ENCODE measurements around the gene NME4. TPM values are rescaled to one million over a fixed set of nuclear protein-coding genes. Genes with fewer than 3 reads are reported as not detected.
"Not testable (repeated sequence)": the region's sequence is repeated elsewhere in the genome, so short reads cannot be mapped to it uniquely, and the experiment has no call there.

The NME4 gene
- total and polyA plus RNA-seq, 4 donors = 65.6 to 128 (median 88.7) TPM

GRCh38 chr16:386641-387156 is 10.3 kb upstream of the NME4 start:
- intact Hi-C loops (cut with DNase I) = no loop called here
- DNase-seq (no peak), ATAC-seq (ENCODE audit: low FRiP score) (no peak)
- Histone ChIP-seq H3K4me1 (ENCODE audit: control insufficient read depth in 1 of 2, insufficient read depth in 2 of 2, low read length in 2 of 2) (no peaks in the 10 kb centered on the region), H3K27me3 (ENCODE audit: control insufficient read depth in 1 of 2, insufficient read depth in 2 of 2, low read length in 1 of 2) (no peaks in the 10 kb centered on the region), H3K27ac (ENCODE audit: low read depth in 1 of 2, low read length in 2 of 2) (no peak overlapping the region), H3K36me3 (ENCODE audit: control insufficient read depth in 1 of 2, insufficient read depth in 2 of 2, low read length in 1 of 2) (no peaks in the 10 kb centered on the region), H3K9me3 (ENCODE audit: control insufficient read depth, low read length) (no peaks in the 10 kb centered on the region), H3K4me3 (ENCODE audit: low read length in 2 of 2) (no peak overlapping the region)
- 84% methylated on average over 19 of the region's 19 CpGs for WGBS, 2 donors

- H3K4me3 ChIP-seq (ENCODE audit: low read length in 2 of 2); H3K27ac ChIP-seq (ENCODE audit: low read depth in 1 of 2, low read length in 2 of 2); H3K36me3 ChIP-seq (ENCODE audit: control insufficient read depth in 1 of 2, insufficient read depth in 2 of 2, low read length in 1 of 2); intact Hi-C loops (cut with DNase I); DNase-seq; H3K4me1 ChIP-seq (ENCODE audit: control insufficient read depth in 1 of 2, insufficient read depth in 2 of 2, low read length in 2 of 2); ATAC-seq (ENCODE audit: low FRiP score); H3K27me3 ChIP-seq (ENCODE audit: control insufficient read depth in 1 of 2, insufficient read depth in 2 of 2, low read length in 1 of 2); H3K9me3 ChIP-seq (ENCODE audit: control insufficient read depth, low read length): not testable (repeated sequence)
- 13 to 18% methylated on average over 20 of the region's 20 CpGs for WGBS, 2 donors
Observed at GRCh38 chr16:387761-388666, 9.0 kb upstream of the NME4 start.

- H3K4me1 ChIP-seq (ENCODE audit: control insufficient read depth in 1 of 2, insufficient read depth in 2 of 2, low read length in 2 of 2) = no peaks in the 10 kb centered on the region
- no peak for DNase-seq
- no peaks in the 10 kb centered on the region for H3K9me3 ChIP-seq (ENCODE audit: control insufficient read depth, low read length)
- H3K27me3 ChIP-seq (ENCODE audit: control insufficient read depth in 1 of 2, insufficient read depth in 2 of 2, low read length in 1 of 2) = no peaks in the 10 kb centered on the region
- 86 to 91% methylated on average over 10 of the region's 10 CpGs for WGBS, 2 donors
- intact Hi-C loops (cut with DNase I) = no loop called here
- no peak overlapping the region for H3K4me3 ChIP-seq (ENCODE audit: low read length in 2 of 2)
- no peak overlapping the region for H3K27ac ChIP-seq (ENCODE audit: low read depth in 1 of 2, low read length in 2 of 2)
- no peaks in the 10 kb centered on the region for H3K36me3 ChIP-seq (ENCODE audit: control insufficient read depth in 1 of 2, insufficient read depth in 2 of 2, low read length in 1 of 2)
- no peak for ATAC-seq (ENCODE audit: low FRiP score)
Observed at GRCh38 chr16:389352-389751, 7.6 kb upstream of the NME4 start.

GRCh38 chr16:391885-392335 is 5.1 kb upstream of the NME4 start:
- Histone ChIP-seq H3K4me1 (ENCODE audit: control insufficient read depth in 1 of 2, insufficient read depth in 2 of 2, low read length in 2 of 2) (no peaks in the 10 kb centered on the region), H3K27ac (ENCODE audit: low read depth in 1 of 2, low read length in 2 of 2) (no peak overlapping the region), H3K9me3 (ENCODE audit: control insufficient read depth, low read length) (no peaks in the 10 kb centered on the region), H3K27me3 (ENCODE audit: control insufficient read depth in 1 of 2, insufficient read depth in 2 of 2, low read length in 1 of 2) (no peaks in the 10 kb centered on the region), H3K4me3 (ENCODE audit: low read length in 2 of 2) (no peak overlapping the region), H3K36me3 (ENCODE audit: control insufficient read depth in 1 of 2, insufficient read depth in 2 of 2, low read length in 1 of 2) (no peaks in the 10 kb centered on the region)
- ATAC-seq (ENCODE audit: low FRiP score) = no peak
- WGBS, 2 donors = 69 to 72% methylated on average over 7 of the region's 7 CpGs
- intact Hi-C loops (cut with DNase I) = loop anchor here in 1 of 2 donors (10.0 kb wide), 1 partner anchor 273 kb away; the partner anchor contains the start of gene RHOT2
- DNase-seq = no peak

DNA sequence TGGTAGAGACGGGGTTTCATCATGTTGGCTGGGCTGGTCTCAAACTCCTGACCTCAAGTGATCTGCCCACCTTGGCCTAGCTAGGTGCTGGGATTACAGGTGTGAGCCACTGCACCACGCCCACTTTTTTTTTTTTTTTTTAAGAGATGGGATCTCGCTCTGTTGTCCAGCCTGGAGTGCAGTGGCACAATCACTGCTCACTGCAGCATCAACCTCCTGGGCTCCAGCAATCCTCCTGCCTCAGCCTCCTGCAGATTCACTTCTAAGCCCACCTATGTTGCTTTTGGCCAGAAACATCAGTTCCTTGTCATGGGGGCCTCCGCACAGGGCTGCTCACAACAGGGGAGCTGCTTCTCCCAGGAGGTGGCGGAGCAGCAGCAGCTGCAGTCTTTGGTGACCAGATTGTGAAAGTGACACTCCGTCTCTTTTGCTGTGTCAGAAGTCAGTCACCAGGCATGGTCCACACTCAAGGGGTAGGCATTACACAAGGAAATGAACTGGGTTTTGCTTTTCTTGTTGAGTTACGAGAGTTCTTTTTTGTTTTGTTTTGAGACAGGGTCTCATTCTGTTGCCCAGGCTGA is 4.5 kb upstream of the NME4 start:
- Histone ChIP-seq H3K27ac (ENCODE audit: low read depth in 1 of 2, low read length in 2 of 2) (no peak overlapping the region), H3K9me3 (ENCODE audit: control insufficient read depth, low read length) (no peaks in the 10 kb centered on the region), H3K36me3 (ENCODE audit: control insufficient read depth in 1 of 2, insufficient read depth in 2 of 2, low read length in 1 of 2) (no peaks in the 10 kb centered on the region), H3K4me1 (ENCODE audit: control insufficient read depth in 1 of 2, insufficient read depth in 2 of 2, low read length in 2 of 2) (no peaks in the 10 kb centered on the region), H3K27me3 (ENCODE audit: control insufficient read depth in 1 of 2, insufficient read depth in 2 of 2, low read length in 1 of 2) (no peaks in the 10 kb centered on the region), H3K4me3 (ENCODE audit: low read length in 2 of 2) (no peak overlapping the region)
- DNase-seq (no peak), ATAC-seq (ENCODE audit: low FRiP score) (no peak)
- intact Hi-C loops (cut with DNase I) = loop anchor here in 1 of 2 donors (10.0 kb wide), 1 partner anchor 272 kb away; the partner anchor contains the start of gene RHOT2
- 92 to 95% methylated on average over 7 of the region's 7 CpGs for WGBS, 2 donors

- intact Hi-C loops (cut with DNase I) = loop anchor here in 1 of 2 donors (10.0 kb wide), 1 partner anchor 269 kb away; the partner anchor contains the start of gene RHOT2
- no peak overlapping the region for H3K27ac ChIP-seq (ENCODE audit: low read depth in 1 of 2, low read length in 2 of 2)
- H3K27me3 ChIP-seq (ENCODE audit: control insufficient read depth in 1 of 2, insufficient read depth in 2 of 2, low read length in 1 of 2) = no peaks in the 10 kb centered on the region
- 13 to 18% methylated on average over 3 of the region's 3 CpGs for WGBS, 2 donors
- ATAC-seq (ENCODE audit: low FRiP score) (no peak), DNase-seq (no peak)
- no peaks in the 10 kb centered on the region for H3K9me3 ChIP-seq (ENCODE audit: control insufficient read depth, low read length)
- no peaks in the 10 kb centered on the region for H3K36me3 ChIP-seq (ENCODE audit: control insufficient read depth in 1 of 2, insufficient read depth in 2 of 2, low read length in 1 of 2)
- no peaks in the 10 kb centered on the region for H3K4me1 ChIP-seq (ENCODE audit: control insufficient read depth in 1 of 2, insufficient read depth in 2 of 2, low read length in 2 of 2)
- no peak overlapping the region for H3K4me3 ChIP-seq (ENCODE audit: low read length in 2 of 2)
Observed at GRCh38 chr16:396199-396598, 800 bp upstream of the NME4 start.

- Histone ChIP-seq H3K27me3 (ENCODE audit: control insufficient read depth in 1 of 2, insufficient read depth in 2 of 2, low read length in 1 of 2) (no peaks in the 10 kb centered on the region), H3K27ac (ENCODE audit: low read depth in 1 of 2, low read length in 2 of 2) (peak overlapping the region in 1 of 2 donors; percentile 39), H3K36me3 (ENCODE audit: control insufficient read depth in 1 of 2, insufficient read depth in 2 of 2, low read length in 1 of 2) (no peaks in the 10 kb centered on the region), H3K4me1 (ENCODE audit: control insufficient read depth in 1 of 2, insufficient read depth in 2 of 2, low read length in 2 of 2) (no peaks in the 10 kb centered on the region), H3K4me3 (ENCODE audit: low read length in 2 of 2) (peak overlapping the region; percentile 77 to 82), H3K9me3 (ENCODE audit: control insufficient read depth, low read length) (no peaks in the 10 kb centered on the region)
- intact Hi-C loops (cut with DNase I) = loop anchor here in 1 of 2 donors (10.0 kb wide), 1 partner anchor 268 kb away; the partner anchor contains the start of gene RHOT2
- DNase-seq (no peak), ATAC-seq (ENCODE audit: low FRiP score) (no peak)
- WGBS, 2 donors = 1% methylated on average over 22 of the region's 22 CpGs
Observed at GRCh38 chr16:396605-397004, 394 bp upstream of the NME4 start.

GRCh38 chr16:397736-398332 is 835 bp downstream of the NME4 start:
- ATAC-seq (ENCODE audit: low FRiP score) (peak; percentile 58), DNase-seq (peak; percentile 86 to 93)
- H3K4me3 ChIP-seq (ENCODE audit: low read length in 2 of 2) = no peak overlapping the region
- H3K4me1 ChIP-seq (ENCODE audit: control insufficient read depth in 1 of 2, insufficient read depth in 2 of 2, low read length in 2 of 2) = no peaks in the 10 kb centered on the region
- WGBS, 2 donors = 14 to 20% methylated on average over 18 to 29 of the region's 29 CpGs
- H3K36me3 ChIP-seq (ENCODE audit: control insufficient read depth in 1 of 2, insufficient read depth in 2 of 2, low read length in 1 of 2) = no peaks in the 10 kb centered on the region
- no peaks in the 10 kb centered on the region for H3K9me3 ChIP-seq (ENCODE audit: control insufficient read depth, low read length)
- intact Hi-C loops (cut with DNase I) = loop anchor here in 1 of 2 donors (10.0 kb wide), 1 partner anchor 267 kb away; the partner anchor contains the start of gene RHOT2
- peak overlapping the region in 1 of 2 donors; percentile 22 for H3K27ac ChIP-seq (ENCODE audit: low read depth in 1 of 2, low read length in 2 of 2)
- H3K27me3 ChIP-seq (ENCODE audit: control insufficient read depth in 1 of 2, insufficient read depth in 2 of 2, low read length in 1 of 2) = no peaks in the 10 kb centered on the region

All from aorta (tissue), 5 donors.